ENCODE results near the gene RANBP9. TPM values are rescaled to one million over a fixed set of nuclear protein-coding genes. Genes with fewer than 3 reads are reported as not detected.

Gene RANBP9
- total and polyA plus RNA-seq, 2 of the 13 experiments (the other 11 are each of a cell fraction or from before 2014, with no cell fraction given), result 26.6 to 30.6 TPM

DNA sequence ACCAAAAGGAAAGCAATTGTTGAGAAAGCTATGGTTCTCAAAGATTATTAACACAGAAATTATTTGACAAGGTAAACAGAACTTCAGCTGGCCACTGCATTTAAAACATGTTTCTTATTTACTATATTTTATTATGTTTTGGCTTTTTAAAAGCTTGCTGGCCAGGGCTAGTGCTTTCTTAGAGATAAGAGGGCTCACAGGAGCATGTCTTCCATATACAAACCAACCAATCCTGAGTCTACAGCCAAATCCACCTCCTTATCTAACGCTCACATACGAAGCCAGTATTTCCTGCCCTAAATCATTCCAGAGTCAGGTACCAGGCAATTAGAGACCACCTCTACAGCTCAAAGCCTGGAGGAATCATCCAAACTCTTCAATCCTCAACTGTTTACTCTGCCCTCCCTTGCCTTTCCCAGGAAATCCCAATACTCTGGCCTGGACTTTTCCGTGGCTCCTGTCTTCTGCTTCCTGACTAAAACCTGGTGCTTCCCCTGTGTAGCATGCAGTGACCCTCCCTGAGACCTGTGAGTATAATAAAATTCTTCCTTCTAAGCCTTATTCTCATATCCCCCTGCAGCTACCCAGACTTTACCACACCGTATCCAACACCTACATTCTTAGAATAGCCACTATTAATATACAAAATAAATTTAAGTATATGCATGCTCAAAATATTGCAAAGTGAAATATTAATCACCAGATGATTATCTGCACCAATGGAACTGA is 33.2 kb downstream of the RANBP9 start (continued):
- TF ChIP-seq NFE2L2 (IDR thresholded peaks at IDR 0.05; ENCODE audit: low read length) (no peak), FOXA3 (CRISPR knock-in tag; IDR thresholded peaks at IDR 0.05) (peak; percentile 38; the same call in 1 of the 2 replicates), BHLHE40 (IDR thresholded peaks at IDR 0.05; ENCODE audit: low read length) (no peak), ZNF207 (IDR thresholded peaks at IDR 0.05; ENCODE audit: borderline replicate concordance) (no peak), RBM22 (optimal IDR thresholded peaks at IDR 0.05; ENCODE audit: low read length) (peak; percentile 16), ZNF451 (CRISPR knock-in tag; IDR thresholded peaks at IDR 0.05) (no peak), FOXO1 (CRISPR knock-in tag; IDR thresholded peaks at IDR 0.05) (peak; percentile 31; the same call in 1 of the 2 replicates), HIVEP1 (CRISPR knock-in tag; IDR thresholded peaks at IDR 0.05) (no peak), ZNF850 (CRISPR knock-in tag; conservative IDR thresholded peaks at IDR 0.05) (no peak), GABPB1 (CRISPR knock-in tag; IDR thresholded peaks at IDR 0.05) (0 out of 2 replicates have a peak, but pooled peaks have one; percentile 11), ELF1 (CRISPR knock-in tag; IDR thresholded peaks at IDR 0.05) (0 out of 2 replicates have a peak, but pooled peaks have one; percentile 46), ZNF441 (CRISPR knock-in tag; IDR thresholded peaks at IDR 0.05; ENCODE audit: borderline replicate concordance) (peak; percentile 93), PCBP1 (IDR thresholded peaks at IDR 0.05; ENCODE audit: borderline replicate concordance, low read depth, low read length) (no peak)
- TF ChIP-seq, protein P1, sequence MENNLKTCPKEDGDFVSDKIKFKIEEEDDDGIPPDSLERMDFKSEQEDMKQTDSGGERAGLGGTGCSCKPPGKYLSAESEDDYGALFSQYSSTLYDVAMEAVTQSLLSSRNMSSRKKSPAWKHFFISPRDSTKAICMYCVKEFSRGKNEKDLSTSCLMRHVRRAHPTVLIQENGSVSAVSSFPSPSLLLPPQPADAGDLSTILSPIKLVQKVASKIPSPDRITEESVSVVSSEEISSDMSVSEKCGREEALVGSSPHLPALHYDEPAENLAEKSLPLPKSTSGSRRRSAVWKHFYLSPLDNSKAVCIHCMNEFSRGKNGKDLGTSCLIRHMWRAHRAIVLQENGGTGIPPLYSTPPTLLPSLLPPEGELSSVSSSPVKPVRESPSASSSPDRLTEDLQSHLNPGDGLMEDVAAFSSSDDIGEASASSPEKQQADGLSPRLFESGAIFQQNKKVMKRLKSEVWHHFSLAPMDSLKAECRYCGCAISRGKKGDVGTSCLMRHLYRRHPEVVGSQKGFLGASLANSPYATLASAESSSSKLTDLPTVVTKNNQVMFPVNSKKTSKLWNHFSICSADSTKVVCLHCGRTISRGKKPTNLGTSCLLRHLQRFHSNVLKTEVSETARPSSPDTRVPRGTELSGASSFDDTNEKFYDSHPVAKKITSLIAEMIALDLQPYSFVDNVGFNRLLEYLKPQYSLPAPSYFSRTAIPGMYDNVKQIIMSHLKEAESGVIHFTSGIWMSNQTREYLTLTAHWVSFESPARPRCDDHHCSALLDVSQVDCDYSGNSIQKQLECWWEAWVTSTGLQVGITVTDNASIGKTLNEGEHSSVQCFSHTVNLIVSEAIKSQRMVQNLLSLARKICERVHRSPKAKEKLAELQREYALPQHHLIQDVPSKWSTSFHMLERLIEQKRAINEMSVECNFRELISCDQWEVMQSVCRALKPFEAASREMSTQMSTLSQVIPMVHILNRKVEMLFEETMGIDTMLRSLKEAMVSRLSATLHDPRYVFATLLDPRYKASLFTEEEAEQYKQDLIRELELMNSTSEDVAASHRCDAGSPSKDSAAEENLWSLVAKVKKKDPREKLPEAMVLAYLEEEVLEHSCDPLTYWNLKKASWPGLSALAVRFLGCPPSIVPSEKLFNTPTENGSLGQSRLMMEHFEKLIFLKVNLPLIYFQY (CRISPR knock-in tag; IDR thresholded peaks at IDR 0.05; ENCODE audit: borderline replicate concordance), result 0 out of 2 replicates have a peak, but pooled peaks have one; percentile 30
- TF ChIP-seq, protein P2, sequence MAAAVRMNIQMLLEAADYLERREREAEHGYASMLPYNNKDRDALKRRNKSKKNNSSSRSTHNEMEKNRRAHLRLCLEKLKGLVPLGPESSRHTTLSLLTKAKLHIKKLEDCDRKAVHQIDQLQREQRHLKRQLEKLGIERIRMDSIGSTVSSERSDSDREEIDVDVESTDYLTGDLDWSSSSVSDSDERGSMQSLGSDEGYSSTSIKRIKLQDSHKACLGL (CRISPR knock-in tag; IDR thresholded peaks at IDR 0.05), result no peak
